T follicular helper cell (primary cell): ENCODE data around the gene UNC50.
"Not testable (repeated sequence)": the region's sequence is repeated elsewhere in the genome, so short reads cannot be mapped to it uniquely, and the experiment has no call there.

Experiments
- DNase-seq: peaks from one replicate; pipeline ENCODE4 v3.0.0-alpha.2; 2020; ENCODE audit warnings: low read depth

The UNC50 gene

DNA sequence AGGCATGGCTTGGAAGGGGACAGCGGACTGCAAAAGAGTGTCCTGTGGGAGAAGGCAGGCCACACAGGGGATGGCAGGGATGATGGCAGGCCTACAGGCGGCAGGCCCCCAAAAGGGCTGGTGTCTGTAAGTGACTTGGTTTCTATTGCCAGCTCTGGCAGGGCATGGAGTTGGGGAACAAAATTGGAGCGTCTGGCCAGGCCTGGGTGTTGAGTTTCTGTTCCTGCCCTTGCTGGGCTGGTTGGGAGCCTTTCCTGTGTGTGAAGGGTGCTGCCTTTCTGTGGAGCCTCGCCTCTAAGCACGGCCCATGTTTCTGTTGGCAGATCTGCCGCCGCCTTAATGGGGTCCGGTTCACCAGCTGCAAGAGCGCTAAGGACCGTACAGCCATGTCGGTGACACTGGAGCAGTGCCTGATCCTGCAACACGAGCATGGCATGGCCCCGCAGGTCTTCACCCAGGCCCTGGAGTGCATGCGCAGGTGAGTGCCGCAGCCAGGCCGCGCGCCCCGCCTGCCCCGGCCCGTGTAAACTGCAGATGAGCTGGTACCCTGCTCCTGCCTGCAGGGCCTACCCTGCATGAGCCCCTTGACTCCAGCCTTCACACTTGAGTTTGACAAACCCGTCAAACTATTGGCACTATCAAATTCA lies 31.6 kb upstream of the UNC50 start:
- DNase-seq, result no peak

DNA sequence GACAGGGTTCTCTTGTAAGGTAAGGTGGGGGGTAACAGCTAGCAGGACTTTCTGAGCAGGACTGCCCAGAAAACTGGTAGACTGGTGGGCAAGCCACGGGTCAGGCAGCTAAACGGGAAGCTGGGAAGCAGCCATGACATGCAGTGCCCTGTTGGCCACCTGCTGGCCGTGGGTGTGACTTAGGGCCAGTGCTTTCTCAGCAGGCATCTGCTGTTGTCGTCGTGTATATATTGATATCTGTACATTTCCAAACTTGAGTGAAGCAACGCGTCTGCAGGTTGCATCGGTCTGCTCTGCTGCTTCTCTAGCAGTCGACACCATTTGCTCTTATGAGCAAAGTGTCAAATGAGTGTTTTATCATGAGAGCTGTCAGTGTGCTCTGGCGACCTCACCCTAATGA lies 31.1 kb upstream of the UNC50 start:
- no peak for DNase-seq

DNA sequence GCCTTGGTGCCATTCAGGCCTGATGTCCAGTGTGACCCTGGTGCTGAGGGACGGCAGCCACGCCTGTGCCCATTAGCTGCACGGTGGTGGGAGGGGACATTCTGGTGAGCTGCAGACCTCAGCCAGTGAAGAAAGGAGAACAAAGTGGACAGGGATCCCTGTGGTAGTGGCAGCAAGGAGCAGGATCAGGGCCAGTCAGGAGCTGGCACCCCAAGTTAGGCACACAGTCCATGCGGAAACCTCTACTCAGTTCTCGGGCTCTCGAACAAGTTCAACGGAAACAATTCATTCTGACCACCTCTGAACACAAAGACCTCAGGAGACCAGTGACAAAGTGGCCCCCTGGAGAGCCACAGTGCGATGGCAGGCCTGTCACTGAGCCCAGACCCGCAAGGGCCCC lies 30.2 kb upstream of the UNC50 start:
- DNase-seq, result no peak

DNA sequence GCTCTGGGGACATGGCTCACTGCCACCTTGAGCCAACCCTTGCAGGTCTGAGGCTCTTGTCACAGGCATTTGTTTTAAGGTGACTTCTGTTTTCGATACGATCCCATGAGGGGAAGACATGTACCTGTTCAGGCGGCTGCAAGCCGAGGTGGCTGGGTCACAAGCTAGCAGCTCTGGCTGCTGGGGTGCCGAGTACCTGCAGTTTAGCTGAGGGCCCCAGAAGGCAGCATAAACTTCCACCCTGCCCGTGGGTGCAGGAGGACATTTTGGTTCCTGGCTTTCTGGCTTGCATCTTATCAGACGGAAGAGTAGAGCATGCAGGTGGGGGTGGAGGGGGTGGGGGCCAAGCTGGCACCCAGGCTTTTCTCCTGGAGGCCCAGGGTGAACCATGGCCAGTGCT lies 28.5 kb upstream of the UNC50 start:
- DNase-seq, result no peak

DNA sequence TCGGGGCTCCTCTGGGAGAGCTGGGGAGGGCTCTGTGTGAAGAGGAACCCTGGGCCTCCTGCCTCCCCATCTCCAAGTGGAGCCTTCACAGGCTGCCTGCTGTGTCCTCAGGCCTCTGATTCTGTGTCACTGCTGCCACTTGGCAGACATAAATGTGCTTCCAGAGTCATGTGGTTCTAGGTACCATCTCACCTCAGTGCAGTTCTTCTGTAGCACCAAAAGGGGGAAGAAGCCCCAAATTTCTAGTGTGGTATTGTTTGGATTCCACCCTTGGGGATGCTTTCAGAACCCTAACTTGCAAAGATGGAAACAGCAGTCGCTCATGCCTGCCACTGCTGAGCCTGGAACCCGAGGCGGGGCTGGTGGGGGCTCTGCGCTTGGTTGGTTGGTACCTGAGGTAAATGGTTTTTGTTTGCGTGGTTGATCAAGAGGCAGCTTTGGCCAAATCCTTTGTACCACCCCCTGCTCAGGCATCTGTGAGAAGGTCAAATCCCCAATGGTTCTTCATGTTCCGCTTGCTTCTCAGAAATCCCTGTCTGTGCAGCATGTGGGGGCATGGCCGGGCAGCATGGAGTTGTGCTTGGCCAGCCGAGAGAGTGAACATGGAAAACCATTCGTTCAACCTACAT lies 27.6 kb upstream of the UNC50 start:
- no peak for DNase-seq

DNA sequence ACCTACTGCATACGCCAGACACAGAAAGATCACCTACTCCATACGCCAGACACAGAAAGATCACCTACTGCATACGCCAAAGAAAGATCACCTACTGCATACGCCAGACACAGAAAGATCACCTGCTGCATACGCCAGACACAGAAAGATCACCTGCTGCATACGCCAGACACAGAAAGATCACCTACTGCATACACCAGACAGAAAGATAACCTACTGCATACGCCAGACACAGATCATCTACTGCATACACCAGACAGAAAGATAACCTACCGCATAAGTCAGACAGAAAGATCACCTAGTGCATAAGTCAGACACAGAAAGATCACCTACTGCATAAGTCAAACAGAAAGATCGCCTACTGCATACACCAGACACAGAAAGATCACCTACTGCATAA lies 25.9 kb upstream of the UNC50 start:
- no peak for DNase-seq

DNA sequence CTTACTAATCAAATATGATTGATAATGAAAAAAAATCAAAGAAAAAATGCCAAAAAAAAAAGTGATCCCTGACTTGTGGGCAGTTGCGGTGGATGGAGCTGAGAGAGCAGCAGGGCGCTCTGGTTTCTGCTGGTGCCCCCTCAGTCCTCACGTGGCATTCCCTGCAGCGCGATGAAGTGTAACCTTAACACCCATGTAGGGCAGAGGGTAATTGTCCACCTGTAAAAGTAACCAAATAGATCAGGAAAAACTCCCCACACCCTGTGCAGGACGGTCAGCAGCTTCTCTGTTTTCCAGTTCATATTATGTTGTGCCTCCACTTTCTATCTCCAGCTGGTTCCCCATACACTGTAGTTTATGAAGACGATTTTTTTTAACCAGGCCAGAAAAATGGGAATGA lies 25.1 kb upstream of the UNC50 start:
- DNase-seq, result no peak

DNA sequence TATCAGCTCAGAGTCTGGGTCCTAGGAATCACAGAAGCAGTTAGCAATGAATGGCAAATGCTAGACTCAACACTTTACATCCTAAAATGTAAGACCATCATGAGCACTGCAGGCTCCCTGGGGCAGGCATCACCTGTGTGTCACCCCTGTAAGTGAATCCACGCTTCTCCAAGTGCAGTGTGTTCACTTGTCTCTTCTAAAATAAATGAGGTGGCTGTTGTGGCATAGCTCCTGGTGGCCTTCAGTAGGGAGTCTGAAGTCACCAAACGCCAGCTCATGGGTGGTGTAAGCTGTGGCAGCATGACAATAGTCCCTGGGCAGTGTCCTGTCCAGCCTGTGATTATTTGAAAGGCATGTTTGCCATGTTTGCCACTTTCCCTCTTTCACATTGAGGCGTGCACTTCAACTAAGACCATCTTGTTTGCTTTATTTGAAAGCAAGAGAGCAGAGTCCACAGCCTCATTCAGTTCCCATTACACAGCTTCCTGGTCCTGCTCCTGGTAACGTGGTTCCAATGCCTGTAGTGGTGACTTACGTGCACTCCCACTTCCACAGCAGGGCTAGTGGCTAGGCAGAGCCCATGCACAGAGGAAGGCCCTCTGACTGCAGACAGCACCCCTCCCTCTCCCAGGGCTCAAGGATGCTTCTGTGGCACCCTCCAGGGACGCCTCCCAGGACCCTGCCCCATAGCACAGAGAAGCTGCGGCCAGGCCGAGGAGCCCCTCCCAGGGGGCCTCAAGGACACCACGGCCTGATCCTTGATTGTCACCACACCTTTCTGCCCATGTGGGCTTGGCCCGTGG lies 24.4 kb upstream of the UNC50 start:
- DNase-seq, result no peak

DNA sequence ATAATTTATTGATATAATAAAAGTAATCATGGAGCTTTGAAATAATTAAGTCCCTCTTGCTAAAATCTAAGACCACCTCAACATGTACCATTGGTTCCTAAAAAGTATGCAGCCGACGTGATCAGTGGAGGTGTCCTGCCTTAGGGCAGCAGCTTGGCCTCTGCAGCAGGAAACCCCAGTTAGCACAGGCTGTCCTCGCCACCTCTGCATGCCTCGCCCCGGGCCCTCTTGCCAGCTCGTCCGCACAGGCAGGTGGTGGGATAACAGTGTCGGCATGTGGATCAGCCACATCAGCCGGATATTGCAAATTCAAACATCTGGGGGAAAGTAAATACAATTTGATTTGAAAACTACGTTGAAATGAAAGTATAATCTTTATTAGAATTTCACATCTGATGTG lies 23.0 kb upstream of the UNC50 start:
- no peak for DNase-seq

DNA sequence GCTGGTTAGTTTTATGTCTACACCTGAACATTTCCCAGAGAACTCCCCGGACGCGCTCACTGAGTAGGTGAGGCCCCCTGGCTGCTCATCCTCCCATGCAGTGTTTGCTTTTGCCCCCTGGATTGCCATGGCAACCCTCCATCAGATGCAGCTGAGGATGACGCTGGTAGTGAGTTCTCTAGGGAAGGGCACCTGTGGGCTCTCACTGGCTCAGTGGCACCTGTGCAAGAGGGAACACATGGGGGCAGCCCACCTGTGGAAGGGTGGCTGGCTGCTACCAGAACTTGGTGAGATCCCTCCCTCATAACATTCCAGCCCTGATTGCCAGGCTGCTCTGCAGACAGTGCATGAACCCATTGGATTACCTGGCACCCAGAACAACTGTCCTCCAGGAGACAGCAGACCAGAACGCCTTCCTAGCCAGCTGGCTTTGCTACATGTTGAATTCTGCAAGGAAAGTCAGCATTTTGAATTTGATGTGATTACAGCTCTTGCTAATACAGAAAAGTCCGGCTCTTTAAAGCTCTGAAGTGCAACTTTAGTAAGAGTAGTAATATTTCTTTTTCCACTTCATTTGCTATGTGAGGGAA lies 21.7 kb upstream of the UNC50 start:
- DNase-seq, result no peak

DNA sequence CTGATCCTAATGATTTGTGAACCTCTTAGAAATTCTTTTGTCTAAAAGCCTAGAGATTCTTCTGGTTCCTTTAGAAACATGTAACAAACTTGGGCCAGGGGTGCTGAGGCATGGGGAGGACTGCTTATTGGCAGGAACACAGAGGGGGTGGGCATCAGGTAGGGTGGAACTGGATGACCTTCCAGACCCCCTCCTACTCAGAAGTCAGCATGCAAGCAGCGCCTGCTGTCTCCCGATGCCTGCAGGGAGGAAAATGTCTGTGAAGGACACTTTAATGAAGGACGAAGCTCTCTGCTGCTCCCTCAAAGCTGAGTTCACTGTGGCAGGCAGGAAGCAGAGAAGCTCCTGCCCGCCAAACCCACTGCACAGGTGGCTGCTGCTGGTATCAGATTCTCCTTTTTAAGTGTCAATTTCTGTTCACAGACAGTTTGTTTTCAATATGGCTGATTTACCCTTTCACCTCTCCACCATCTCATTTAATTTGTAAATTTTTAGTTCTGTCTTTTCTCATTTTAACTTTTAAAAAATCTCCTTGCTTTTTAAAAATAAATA lies 19.4 kb upstream of the UNC50 start:
- no peak for DNase-seq

DNA sequence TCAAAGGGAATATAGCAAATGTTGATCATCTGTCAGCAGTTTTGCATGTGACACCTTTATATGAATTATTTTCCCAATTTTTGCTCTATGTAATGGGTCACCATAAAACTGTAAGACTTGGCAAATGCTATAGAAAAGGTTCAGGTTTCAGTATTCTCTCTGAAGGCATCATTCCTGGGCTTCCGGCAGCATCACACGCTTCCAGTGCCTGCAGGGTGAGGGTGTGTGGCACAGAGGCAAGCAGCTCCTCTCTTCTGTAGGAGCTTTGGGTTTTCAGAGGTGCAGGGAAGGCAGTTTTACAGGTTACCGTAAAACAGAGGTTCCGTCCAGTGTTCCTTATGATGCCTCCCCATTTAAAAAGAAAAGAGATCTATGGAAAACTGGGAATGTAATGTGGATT lies 18.9 kb upstream of the UNC50 start:
- no peak for DNase-seq

DNA sequence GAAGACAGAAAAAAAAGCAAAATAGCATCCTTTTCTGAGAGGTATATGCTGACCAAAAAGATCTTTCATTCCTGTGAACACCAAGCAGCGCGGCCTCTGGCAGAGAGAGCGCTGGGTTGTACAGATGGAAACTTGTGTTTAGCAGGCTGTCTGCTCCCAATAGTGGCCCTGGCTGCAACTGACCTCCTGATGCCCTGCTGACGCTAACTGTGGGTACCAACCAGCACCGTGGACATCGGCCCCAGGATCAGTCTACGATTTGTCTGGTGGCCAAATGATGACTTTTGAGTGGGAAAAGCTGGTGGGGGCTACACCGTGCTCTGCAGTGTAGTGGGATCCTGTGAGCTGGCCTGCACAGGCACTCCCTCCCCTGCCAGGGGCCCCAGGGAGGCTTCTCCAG lies 15.8 kb upstream of the UNC50 start:
- DNase-seq, result no peak

DNA sequence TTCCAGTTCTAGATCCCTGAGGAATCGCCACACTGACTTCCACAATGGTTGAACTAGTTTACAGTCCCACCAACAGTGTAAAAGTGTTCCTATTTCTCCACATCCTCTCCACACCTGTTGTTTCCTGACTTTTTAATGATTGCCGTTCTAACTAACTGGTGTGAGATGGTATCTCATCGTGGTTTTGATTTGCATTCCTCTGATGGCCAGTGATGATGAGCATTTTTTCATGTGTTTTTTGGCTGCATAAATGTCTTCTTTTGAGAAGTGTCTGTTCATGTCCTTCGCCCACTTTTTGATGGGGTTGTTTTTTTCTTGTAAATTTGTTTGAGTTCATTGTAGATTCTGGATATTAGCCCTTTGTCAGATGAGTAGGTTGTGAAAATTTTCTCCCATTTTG lies 13.7 kb upstream of the UNC50 start:
- not testable (repeated sequence) for DNase-seq

DNA sequence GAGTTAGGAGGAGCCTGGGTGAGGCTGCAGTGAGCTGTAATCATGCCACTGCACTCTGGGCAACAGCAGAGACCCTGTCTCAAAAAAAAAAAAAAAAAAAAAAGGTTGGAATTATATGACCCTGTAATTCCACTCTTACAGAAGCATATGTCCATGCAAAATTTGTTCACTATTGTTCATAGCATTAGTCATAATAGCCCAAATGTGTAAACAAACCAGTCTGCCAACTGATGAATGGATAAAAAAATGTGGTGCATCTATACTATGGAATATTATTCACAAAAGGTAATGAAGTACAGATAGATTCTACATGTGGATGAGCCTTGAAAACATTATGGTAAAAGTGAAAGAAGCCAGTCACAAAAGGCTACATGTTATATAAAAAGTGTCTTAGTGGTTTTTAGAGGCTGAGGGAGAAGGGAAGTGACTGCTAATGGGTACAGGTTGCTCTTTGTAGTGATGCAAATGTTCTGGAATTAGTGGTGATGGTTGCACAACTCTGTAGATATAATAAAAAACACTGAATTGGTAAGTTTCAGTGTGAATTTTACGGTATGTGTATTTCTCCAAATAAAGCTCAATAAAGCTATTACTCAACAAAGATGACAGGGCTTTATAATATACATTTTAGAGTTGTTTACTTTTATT lies 9.5 kb upstream of the UNC50 start:
- no peak for DNase-seq

DNA sequence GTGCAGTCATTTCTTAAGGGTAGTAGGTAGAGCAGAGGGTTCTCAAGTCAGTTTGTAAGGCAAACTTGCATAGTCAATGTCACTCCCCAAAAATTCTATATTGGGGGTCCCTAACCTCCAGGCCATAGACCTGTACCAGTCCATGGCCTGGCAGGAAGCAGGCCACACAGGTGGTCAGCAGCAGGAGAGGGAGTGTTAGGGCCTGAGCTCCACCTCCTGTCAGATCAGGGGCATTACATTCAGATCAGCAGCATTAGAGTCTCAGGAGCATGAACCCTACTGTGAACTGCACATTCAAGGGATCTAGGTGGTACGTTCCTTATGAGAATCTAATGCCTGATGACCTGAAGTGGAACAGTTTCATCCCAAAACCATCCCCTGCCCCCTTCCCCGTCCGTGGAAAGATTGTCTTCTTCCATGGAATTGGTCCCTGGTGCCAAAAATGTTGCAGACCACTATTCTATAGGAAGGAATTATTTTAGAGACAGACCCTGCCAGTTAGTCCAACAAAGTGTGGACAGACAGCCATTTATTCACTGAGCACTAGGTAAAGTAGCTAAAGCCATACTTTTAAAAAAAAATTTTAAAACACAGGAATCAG lies 6.8 kb upstream of the UNC50 start:
- DNase-seq, result no peak

DNA sequence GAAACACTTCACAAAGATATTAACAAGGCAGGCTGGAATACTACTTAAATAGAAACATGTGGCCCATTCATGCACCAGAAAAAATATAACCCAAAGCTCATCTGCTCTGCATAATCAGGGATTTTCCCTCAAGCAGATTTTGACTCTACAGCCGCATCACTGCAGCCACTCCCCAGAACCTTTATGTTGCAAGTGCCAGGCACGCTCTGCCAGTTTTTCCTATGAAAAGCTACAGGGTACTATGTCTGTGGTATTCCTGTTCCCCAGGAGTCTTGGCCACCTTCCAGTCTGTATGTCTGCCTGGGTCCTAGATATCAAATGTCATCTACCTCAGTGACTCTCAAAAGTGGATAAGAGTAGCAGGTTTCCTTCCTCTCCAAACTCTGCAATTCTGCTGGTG lies 3.8 kb upstream of the UNC50 start:
- DNase-seq, result no peak

DNA sequence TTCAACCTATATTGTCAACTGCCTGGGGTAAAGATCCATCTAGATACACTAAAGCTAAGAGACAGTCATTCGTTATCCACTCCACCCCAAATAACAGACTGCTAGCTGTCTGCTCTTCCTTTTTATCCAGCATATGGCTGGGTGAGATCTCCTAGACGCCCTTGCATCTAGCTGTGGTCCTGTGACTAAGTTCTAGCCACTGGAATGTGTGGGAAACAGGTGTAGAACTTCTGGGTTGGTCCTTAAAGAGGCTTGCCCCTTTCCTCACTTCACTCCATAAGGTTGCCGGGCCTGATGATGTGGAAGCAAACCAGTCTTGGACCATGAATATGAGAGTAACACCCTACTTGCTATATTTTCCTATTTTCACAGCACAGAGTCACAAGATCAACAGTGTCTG lies 3.3 kb upstream of the UNC50 start:
- DNase-seq, result no peak

DNA sequence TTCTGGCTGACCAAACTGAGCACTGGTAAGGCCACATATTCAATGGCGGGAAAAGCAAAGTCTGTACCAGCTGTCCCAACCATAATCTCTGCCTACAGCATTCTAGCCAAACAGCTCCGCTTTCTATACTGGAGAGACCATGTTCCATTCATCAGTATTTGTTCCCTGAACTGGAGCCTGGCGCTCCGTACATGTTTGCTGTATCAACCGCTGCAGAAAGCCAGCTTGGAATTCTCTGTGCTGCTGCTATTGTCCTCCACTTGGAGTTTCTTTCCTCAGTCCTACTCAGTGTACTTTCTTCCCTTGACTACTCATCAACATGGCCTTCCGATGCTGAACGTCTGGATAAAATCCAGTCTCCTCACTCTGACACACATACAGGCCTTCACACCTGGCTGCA lies 2.0 kb upstream of the UNC50 start:
- no peak for DNase-seq

DNA sequence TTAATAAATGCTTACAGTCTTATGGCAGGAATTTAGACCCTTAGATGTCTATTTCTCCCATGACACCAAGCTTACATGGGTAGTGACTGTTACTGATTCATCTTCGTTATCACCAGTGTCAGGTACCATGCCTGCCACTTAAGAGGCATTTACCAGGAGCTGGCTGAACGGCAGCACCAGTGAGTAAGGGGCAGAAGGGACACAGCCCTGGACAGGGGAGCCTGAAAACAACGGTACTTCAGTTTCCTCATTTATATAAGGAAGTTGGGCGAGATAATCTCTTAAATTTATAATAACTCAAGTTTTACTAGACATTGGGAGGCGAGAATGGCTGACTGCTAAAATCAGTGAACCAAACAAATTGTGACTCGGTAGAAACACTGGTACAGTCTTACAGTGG lies 1.3 kb upstream of the UNC50 start:
- DNase-seq, result no peak

DNA sequence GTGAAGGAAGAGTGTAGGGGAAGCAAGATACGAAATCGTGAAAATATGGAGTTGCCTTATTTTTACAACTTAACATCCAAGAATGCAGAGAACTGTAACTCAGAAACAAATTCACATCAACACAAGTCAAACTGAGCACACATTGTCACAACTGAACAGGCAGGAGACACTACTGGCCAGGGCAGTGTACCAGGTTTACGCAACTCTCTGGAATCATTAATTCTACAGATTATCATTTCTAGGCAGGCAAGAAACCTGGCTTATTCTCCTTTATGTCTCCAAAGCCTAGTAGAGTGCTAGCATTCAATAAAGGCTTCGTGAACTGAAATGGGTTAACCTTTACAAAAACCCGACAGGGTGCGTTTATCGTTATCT lies 661 bp upstream of the UNC50 start:
- DNase-seq, result no peak
